HTERT RPE-1 (cell line): ENCODE data around the gene DPT.

Experiments used
- in situ Hi-C: fragments of 300-500 bp; cut with MboI; formaldehyde crosslinking; loops from 4 replicates; pipeline ENCODE4 v1.14.3; 2020; ENCODE audit warnings: low sequenced_read_pairs

Gene DPT

DNA sequence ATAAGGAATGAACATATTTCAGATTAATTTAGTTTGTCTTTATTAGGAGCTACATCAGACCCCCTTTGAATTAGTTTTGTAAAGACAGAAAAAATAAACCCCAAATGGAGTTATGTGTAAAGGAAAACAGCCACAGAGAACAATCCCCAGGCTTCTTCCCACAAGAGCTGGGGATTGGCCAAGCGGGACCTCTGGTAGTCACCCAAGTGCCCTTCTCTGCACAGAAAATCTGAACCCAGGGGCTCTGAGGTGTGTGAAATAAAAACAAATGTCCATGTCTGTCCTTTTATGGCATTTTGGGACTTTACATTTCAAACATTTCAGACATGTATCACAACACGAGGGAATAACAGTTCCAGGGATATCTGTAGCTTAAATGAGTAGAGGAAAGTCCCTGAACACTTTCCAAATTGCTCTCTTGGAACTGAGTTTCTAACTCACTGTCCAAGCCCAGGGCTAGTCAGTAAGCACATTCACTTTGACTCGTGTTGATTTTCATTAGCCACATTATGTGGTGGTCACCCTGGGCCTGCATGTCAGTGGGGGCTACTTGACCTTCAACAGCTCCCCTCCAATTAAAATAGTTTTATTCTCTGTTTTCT, 22.5 kb downstream of the DPT start:
- in situ Hi-C loops, result no loop called here

DNA sequence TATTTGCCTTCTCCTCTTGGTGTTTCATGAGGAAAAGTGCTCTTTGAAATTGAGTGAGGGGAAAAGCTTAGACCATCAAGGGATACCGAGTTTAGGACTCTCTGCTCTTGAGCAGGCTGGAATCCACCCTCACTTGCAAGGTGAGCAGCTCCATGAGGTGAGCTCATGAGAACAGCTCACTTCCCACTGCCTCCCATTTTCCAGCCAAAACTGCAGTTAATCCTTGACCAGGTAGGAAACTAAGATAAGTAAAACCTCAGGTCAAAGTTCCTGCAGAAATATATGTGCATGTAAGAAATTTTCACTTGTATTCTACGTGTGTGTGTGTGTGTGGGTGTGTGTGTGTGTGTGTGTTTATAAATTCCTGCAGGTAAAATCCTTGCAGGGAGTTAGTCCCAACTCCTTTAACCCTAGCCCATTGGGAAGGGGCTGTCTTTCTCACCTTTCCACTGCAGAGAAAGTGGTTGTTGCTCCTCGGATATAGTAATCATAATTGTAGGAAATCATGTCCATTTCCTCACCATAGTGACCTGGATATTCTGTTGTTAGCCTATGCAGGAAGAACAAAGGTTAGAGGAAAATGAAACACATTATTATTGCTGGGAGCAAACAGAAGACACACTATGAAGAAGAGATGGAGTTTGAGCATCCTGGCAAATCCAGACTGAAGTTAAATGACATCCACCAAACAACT, 28.3 kb downstream of the DPT start:
- in situ Hi-C loops, result no loop called here

DNA sequence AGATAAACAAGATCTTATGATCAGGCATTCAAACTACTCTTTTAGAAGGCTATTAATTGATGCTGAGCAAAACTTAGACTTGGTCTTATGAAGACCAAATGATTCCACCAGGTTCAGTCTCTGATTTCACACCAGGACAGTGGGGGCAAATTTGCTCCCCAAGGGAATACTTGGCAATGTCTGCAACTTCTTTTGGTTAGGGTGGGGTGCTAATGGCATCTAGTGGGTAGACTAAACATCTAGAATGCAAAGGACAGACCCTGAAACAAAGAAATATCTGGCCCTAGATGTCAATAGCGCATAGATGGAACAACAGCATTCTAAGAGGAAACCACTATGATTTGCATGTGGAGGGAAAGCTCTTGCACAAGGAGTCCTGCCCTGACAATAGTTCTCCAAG, 30.6 kb downstream of the DPT start:
- in situ Hi-C loops, result no loop called here

DNA sequence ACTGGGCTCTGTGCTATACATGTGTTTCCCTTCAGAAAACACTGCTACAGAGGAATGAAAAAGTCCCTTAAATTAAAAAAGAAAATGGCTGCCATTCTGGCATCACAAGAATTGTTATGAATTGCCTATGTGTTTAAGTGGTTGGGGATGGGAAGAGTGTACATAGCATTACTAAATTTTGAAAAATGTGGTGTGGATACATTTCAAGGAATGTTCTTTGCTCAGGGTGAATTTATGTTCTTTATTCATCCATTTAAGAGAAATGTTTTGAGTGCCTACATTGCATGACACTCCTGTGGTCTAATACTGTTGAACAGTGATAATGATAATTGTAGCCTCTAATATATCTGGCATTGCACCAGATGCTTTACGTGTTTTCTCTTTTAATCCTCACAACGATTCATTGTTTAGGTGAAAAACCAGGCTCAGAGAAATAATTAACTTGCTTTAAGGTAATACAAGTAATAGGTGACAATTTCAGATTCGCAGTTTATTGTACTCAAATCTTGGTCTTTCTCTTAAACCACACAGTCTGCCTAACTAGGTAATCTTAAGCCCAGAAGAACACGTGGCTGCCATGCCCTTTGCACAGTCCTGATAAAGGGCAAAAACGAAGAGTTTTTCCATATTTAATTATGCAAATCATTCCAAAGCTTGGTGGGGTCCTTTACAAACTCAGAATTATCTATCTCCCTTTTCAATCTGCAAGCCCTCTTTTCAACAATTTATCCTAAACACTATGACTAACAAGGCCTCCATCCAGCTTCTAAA, 31.5 kb downstream of the DPT start:
- in situ Hi-C loops, result no loop called here

DNA sequence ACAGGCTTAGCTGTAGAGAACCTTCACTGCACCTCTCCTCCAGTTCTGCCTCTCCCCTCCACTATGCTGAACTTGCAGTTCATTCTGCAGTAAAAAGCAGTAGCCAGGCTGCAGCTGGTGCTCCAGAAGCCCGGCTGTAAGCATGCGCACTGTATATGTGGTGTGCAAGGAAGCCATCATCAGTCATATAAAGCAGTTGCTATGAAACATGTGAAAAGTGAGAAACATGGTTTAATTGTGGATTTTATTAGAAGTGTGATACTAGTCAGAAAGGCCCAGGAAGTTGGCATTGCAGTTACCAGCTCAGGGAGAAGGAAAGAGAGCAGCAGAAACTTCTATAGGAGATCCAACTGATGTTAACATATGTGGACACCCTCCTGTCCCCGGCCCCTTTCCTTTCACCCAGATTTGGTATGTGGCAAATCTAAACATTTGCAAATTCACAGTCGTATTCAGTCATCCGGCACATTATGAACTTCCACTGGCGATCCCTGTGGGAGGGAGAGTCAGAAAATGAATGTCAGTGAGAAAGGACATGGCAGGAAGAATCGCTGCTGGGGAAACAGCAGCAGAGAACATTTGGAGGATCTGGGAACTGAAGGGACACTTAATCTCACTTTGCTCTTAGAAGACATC, 32.8 kb downstream of the DPT start:
- in situ Hi-C loops, result no loop called here

DNA sequence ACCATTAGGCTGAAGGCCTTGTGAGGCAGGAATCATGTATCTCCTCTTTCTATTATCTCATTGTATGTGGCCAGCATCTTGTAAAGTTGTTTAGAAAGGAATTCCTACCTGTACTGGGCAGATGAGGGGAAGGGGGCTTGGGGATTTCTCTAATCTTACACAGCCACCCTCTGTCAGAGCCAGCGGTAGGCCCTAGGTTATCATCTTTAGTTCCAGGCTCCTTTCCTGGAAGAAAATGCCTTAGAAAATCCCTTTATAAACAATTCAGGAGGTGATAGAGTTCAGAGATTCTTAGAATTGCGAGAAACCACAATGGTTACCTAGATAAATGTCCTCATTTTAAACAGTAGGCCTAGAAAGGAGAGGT, 35.2 kb downstream of the DPT start:
- in situ Hi-C loops, result no loop called here

DNA sequence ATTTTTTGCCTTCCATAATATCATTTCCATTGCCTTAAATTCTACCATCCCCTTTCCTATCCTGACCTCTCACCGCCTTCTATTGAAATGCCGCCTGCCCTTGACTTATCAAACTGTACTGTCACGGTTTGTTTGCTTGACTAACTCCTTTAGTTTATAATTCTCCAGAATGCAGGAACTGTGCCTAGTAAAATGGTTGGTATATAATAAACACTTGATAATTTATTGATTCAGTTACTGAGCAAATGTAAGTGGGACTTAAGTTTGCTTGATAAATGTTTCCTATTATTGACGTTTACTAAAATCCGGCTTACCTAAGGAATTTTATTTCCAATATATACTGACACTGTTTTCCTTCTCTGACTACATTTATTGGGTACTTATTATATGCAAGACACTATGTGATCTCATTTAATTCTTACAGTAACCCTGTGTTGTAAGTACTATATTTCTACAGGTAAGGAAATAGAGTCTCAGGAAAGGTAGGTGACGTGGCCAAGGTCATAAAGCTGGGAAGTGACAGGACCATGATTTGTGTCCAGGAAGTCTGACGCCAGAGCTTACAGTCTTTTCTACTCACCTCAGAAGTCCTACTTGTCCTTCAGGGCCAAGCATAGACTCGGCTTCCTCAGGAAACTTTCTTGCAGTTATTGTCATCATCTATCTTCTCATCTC, 35.7 kb downstream of the DPT start:
- in situ Hi-C loops, result no loop called here

DNA sequence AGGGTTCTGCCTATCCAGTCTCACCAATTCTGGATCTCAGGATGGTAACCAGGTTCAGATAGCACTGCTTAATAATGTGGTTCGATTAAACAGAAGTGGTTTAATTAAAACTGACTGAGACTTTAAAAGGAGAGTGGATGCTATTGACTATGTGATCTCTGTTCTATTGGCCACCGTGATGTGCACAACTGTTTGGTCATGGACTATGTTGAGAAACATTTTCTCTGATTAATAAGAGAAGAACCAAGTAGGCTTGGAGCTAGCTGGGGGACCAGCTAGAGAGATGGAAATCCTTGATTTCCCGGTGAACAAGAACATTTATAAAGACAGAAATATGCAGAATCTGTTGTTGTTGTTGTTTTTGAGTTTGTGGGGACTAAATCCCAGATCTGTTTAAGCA, 36.5 kb downstream of the DPT start:
- in situ Hi-C loops, result no loop called here

DNA sequence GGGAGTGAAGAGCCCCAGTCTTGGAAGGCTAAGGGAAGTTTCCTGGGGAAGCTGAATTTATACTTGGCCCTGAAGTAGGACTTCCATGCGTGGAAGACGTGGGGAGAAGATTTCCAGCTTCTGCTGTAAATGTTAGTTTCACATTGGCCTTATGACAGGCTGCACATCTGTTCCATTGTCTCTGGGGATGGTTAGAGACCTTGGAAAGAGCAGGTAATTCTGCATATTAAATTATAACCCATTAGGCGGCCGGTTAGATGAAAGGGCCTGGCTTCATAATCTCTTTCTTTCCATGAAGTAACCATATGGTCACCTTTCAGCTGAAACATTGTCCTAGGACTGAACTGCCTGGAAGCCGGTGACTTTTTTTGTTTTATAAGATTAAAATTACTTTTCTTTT, 37.5 kb downstream of the DPT start:
- in situ Hi-C loops, result no loop called here

DNA sequence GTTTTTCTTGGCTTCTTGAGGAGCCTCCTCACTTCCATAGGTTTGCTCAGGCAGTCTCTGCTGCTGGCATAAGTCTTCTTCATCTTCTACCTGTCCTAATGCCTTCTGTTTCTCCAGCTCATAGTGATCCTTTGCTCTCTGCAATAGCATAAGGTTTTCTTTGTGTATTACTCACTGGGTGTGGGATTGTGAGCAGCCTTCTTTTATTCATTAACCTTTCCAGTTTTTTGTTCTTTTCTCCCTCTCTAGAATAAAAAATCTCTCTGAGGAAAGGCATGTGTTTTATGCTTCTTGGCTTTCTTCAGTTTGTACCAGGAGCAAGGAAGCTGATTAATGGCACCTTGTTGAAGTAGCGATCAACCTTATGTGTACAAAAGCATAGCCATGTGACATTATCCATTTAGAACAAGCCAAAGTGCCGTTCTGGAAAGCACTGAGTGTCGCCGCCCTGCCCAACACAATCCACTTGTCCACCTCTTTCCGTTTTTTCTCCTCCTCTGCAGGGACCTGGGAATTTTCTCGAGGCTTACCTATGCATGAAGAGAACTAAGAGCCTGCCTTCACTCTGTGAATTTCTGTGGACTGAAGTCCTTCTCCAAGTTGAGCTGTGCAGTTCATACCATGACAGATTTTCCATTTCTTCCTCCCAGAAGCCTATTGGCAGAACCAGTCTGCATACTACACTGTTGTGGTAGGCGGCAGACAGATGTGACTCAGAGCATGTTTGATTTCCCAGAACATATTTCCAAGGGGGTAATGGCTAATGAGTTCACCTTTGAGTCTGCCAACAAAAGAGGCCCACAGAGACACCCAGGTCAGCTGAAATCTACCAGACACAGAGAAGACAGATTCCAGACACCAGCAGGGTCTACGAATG, 39.0 kb downstream of the DPT start:
- in situ Hi-C loops, result no loop called here

DNA sequence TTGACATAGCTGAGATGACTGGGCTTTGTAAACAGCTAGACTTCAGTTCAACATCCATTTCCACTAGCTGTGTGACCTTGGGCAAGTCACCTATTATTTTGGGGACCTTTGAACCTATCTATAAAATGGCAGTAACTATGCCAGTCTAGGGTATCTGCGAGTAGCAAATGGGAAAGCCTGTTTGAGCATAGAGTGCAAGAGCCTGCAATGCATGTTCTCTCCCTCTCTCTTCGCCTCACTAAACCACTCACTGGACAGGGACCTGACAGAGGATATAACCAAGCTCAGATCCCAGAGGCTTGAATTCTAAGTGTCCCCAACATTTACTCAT, 39.7 kb downstream of the DPT start:
- in situ Hi-C loops, result no loop called here

DNA sequence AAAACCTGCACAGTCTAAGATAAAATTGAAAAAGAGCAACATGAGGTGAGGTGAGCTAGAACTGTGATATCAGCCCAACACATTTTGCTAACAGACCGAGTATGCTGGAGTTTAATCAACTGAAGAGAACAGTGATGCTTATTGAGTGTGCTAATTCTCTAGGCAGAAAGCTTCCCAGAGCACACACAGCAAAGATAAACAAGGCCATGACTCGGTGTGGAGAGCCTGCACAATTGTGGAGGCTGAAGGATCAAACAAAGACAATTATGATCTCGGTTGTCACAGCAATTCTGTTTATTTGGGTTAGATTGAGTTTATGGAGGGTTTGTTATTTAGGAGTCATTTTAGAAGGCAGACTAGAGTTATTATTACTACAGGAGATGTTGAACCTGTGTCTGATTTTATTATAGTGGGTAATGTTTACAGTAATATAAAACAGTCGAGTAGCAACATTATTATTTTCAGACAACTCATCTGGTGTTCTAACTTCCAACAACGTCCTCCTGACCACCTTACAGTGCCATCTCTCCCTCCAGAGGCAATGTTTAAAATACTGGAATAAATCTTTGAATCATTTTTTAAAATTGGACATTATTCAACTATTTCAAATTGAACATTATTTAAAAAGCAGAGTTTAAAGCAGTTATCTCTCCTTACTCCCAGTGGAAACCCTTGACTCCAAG, 40.2 kb downstream of the DPT start:
- in situ Hi-C loops, result no loop called here

DNA sequence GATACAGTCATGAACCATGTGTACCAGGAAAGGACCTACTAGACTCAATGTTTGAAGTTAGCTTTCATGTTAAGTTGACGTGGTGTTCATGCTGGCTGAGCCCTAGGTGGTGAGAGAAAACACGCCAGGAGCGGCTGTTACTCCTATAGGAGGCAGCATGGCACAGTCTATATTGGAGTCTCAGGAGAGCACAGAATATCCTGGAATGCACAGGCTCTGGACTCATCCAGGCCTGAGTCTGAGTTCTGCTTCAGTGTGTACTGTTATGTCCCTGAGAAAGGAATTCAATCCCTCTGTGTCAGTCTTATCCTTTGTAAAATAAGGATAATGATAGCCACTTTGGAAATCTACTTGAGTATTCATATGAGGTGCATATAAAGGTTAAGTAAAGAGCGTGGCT, 41.2 kb downstream of the DPT start:
- in situ Hi-C loops, result no loop called here

DNA sequence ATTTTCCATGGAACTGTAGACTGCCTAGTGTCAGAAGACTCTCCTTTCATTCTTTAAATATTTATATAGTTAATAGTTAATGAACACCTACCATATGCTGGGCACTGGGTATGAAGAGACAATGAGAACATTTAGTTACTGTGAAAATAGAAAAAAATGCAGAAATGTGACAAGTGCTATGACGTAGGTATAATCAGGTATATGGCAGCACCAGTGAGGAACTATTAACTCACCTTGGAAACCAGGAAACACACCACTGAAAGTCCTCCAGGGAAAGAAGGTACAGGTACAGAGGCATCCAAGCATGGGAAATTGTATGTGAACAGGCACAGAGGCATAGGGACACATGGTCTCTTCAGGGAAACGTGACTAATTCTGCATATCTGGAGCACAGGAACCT, 42.3 kb downstream of the DPT start:
- in situ Hi-C loops, result no loop called here

DNA sequence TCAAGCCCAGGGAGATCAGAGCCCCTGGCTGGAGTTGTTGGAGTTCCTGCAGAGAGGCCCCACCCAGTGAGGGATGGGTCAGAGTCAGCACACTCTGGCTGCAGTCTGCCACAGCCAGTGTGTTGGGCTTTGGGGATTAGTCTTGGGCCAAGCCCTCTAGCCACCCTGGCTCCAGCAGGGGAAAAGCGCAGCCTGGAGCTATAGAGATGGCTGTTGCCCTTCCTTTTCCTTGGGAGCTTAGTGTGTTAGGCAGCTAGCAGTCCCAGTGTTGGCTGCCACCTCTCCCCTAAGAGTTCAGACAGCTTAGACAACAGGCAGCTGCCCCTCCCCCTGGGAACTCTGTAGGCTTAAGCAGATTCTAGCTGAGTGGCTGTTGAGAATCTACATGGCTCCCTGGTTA, 45.1 kb downstream of the DPT start:
- in situ Hi-C loops, result no loop called here

DNA sequence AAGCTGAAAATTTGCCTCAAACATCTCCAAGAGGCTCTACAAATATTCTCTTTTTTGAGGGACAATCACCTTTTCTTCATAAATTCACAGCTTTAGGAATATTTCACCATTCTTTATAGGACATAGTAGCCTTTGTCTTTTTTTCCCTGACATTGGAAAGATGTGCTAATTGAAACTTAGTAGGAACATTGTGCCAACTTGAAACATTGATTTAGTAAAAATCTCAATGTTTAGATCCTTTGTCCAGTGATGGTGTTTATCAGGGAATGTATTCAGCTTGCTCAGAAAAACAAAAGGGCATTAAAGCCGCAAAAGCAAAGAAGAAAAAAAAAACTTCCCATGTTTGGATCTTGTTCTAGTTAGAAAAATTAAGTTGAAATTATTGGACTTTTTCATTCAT, 52.1 kb downstream of the DPT start:
- in situ Hi-C loops, result no loop called here

DNA sequence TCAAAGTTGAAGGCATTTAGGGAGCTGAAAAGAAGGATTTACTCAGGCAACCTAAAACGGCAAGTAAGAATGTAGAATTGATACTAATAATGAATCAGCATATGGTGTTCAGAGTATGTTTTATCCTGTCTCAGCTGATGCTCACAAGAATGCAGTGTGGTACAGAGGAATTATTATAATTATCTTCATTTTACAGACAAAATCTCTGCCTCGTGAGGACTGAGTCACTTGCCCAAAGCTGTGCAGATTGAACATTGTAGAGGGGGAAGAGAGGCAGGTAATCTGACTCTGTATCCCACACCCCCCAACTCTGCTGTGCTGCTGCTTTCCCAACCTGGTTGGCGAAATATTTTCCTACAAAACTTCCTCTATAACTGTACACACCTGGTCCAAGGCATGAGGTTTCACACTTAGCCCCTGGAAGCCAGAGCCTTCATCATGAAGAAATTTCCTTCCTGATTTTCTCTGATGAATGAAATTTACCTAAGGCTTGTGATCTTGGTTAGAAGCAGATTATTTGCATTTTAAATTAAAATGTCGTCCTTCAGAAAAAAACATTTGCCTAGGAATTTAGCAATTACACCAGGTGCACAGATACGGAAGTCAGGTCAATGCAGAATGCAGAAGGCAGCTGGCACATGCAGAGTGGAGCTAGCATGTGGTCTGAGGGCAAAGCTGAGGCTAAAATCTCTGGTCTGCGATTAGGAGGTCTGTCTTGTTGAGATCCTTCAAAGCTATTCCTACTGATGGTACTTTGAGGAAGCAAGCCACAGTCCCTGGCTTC, 52.8 kb downstream of the DPT start:
- in situ Hi-C loops, result no loop called here

DNA sequence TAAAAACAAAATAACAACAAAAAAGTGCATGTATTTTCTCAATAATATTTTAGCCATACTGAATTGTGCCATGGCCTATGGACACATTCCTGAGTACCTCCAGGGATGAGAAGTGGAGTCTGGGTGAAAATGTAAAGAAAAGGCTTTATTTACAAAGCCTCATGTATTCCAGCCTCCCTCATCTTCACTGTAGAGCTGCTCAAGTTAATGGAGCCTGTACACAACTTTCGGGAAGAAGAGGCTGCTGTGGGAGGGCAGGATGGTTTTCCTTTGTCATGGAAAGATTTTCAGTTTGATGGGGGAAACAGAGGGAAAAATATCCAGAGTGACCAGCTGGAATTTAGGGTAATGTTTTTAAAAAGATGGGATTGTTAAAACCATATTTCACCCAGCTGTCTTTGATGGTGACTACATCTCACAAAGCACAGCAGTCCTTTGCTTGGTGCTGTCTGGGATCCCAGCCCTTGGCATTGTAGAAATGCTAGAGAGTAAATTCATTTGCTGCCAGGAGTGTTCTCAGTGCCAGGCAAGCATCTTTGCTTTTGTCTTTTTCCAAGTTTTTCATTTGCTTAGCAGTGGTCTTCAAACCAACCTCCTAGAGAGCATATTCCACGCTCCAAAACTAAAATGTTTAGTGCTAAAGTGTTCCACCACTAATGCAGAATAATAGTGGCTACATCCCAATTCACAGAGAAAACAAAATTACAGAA, 54.9 kb downstream of the DPT start:
- in situ Hi-C loops, result no loop called here

DNA sequence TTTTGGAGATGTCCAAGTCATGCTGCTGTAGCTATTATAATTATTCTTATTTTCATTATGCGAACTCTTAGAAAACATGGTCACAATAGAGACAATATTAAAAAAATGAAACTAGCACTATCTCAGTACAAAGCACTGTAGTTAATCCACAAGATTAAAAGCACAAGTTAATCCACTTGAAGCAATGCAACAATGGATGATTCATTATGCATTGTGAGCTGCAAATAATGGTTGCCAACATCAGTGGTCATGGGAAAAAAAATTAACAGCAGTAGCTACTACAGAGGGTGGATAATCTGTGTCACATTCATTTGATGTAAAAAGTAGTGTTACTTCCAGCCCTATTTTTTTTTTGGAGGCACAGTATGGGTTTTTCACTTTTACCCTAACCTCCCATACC, 56.7 kb downstream of the DPT start:
- in situ Hi-C loops, result no loop called here
